Measurements from ENCODE around the gene WNT3. TPM values are rescaled to one million over a fixed set of nuclear protein-coding genes. Genes with fewer than 3 reads are reported as not detected.

The WNT3 gene
- total and polyA plus RNA-seq, 4 donors, result 0.19 to 4.3 (median 2.7) TPM

- Histone ChIP-seq H3K27ac (ENCODE audit: low read depth in 1 of 2, low read length in 2 of 2) (no peak overlapping the region), H3K9me3 (ENCODE audit: control insufficient read depth in 4 of 4, low read length in 3 of 4) (no peaks in the 10 kb centered on the region), H3K27me3 (ENCODE audit: control insufficient read depth in 4 of 4, insufficient read depth in 4 of 4, low read length in 3 of 4) (no peaks in the 10 kb centered on the region), H3K4me1 (ENCODE audit: control insufficient read depth in 4 of 4, insufficient read depth in 4 of 4, low read length in 3 of 4) (peaks cover 4 to 11% (median 8%) of the 10 kb centered on the region in 4 donors), H3K9ac (ENCODE audit: low read depth in 1 of 2, low read length in 2 of 2) (no peak overlapping the region), H3K4me3 (ENCODE audit: low read depth in 1 of 3, low read length in 3 of 3) (no peak overlapping the region), H3K36me3 (ENCODE audit: control insufficient read depth in 4 of 4, insufficient read depth in 3 of 4, low read depth in 1 of 4, low read length in 3 of 4) (no peaks in the 10 kb centered on the region)
- no peak for DNase-seq (ENCODE audit: low spot score)
- 84% methylated on average over 12 of the region's 12 CpGs for WGBS
- TF ChIP-seq JUND (IDR thresholded peaks at IDR 0.05) (no peak), TAF1 (conservative IDR thresholded peaks at IDR 0.05) (no peak), HNF4A (conservative IDR thresholded peaks at IDR 0.05) (no peak), HNF4G (IDR thresholded peaks at IDR 0.05) (no peak), ZBTB33 (IDR thresholded peaks at IDR 0.05) (no peak), FOXA1 (IDR thresholded peaks at IDR 0.05) (no peak), SP1 (IDR thresholded peaks at IDR 0.05) (no peak), REST (IDR thresholded peaks at IDR 0.05) (no peak), FOXA2 (IDR thresholded peaks at IDR 0.05) (no peak), MAX (IDR thresholded peaks at IDR 0.05) (no peak), GABPA (IDR thresholded peaks at IDR 0.05 in 1 of 2, conservative IDR thresholded peaks at IDR 0.05 in 1 of 2) (no peak), RXRA (IDR thresholded peaks at IDR 0.05) (no peak), CTCF (IDR thresholded peaks at IDR 0.05; ENCODE audit: low read depth, low read length, missing input control) (no peak), EGR1 (IDR thresholded peaks at IDR 0.05; ENCODE audit: low read depth in 2 of 2) (no peak)
Observed at GRCh38 chr17:46776298-46777005, 42.0 kb downstream of the WNT3 start.

- Histone ChIP-seq H3K4me1 (ENCODE audit: control insufficient read depth in 4 of 4, insufficient read depth in 4 of 4, low read length in 3 of 4) (peaks cover 10 to 21% (median 17%) of the 10 kb centered on the region in 4 donors), H3K9me3 (ENCODE audit: control insufficient read depth in 4 of 4, low read length in 3 of 4) (no peaks in the 10 kb centered on the region), H3K27me3 (ENCODE audit: control insufficient read depth in 4 of 4, insufficient read depth in 4 of 4, low read length in 3 of 4) (no peaks in the 10 kb centered on the region), H3K9ac (ENCODE audit: low read depth in 1 of 2, low read length in 2 of 2) (no peak overlapping the region), H3K36me3 (ENCODE audit: control insufficient read depth in 4 of 4, insufficient read depth in 3 of 4, low read depth in 1 of 4, low read length in 3 of 4) (no peaks in the 10 kb centered on the region), H3K4me3 (ENCODE audit: low read depth in 1 of 3, low read length in 3 of 3) (no peak overlapping the region), H3K27ac (ENCODE audit: low read depth in 1 of 2, low read length in 2 of 2) (no peak overlapping the region)
- DNase-seq (ENCODE audit: low spot score), result no peak
- 97% methylated on average over 10 of the region's 10 CpGs for WGBS
- TF ChIP-seq YY1 (IDR thresholded peaks at IDR 0.05), result no peak
- no peak for TF ChIP-seq ZBTB33 (IDR thresholded peaks at IDR 0.05)
- TF ChIP-seq MAX (IDR thresholded peaks at IDR 0.05), result no peak
- TF ChIP-seq REST (IDR thresholded peaks at IDR 0.05), result no peak
- TF ChIP-seq GABPA (IDR thresholded peaks at IDR 0.05 in 1 of 2, conservative IDR thresholded peaks at IDR 0.05 in 1 of 2), result no peak
- TF ChIP-seq ATF3 (IDR thresholded peaks at IDR 0.05), result no peak
- TF ChIP-seq JUND (IDR thresholded peaks at IDR 0.05), result no peak
- no peak for TF ChIP-seq SP1 (IDR thresholded peaks at IDR 0.05)
Observed at GRCh38 chr17:46774108-46774737, 44.3 kb downstream of the WNT3 start.
